Hepatocyte (in vitro differentiated cells): ENCODE measurements around the gene BEND6.

Experiments
- CTCF ChIP-seq: fragments of 200-600 bp; sonication (generic); IDR thresholded peaks from 2 replicates; pipeline ENCODE4 v1.5.1; 2016; ENCODE audit warnings: antibody characterized with exemption, mild to moderate bottlenecking; ENCODE audit not compliant: poor library complexity
- EZH2phosphoT487 ChIP-seq: fragments of 200-600 bp; sonication (generic); IDR thresholded peaks from one replicate; pipeline ENCODE4 v1.6.1; 2018; ENCODE audit warnings: antibody characterized with exemption, mild to moderate bottlenecking, low read depth, moderate library complexity; ENCODE audit not compliant: unreplicated experiment, severe bottlenecking

- TF ChIP-seq CTCF (no peak), EZH2phosphoT487 (no peak)
Measured at GRCh38 chr6:57033228-57033627, 78.3 kb downstream of the BEND6 start.
